Cortex of kidney (tissue), 1 donor: ENCODE measurements around the gene PRSS27.
"Not testable (repeated sequence)": the region's sequence is repeated elsewhere in the genome, so short reads cannot be mapped to it uniquely, and the experiment has no call there.

Experiments
- DNase-seq: peaks from one replicate; lab custom pipeline; 2025; lab: John Stamatoyannopoulos, UW

PRSS27 gene

GRCh38 chr16:2708290-2708639, 11.8 kb downstream of the PRSS27 start:
- no peak for DNase-seq

- DNase-seq = no peak
These were observed 12.4 kb downstream of the PRSS27 start for GRCh38 chr16:2707368-2708289.

- DNase-seq = no peak
These were observed 13.3 kb downstream of the PRSS27 start for GRCh38 chr16:2706611-2707311.

GRCh38 chr16:2706085-2706484, 13.9 kb downstream of the PRSS27 start:
- no peak for DNase-seq

GRCh38 chr16:2705351-2705750, 14.7 kb downstream of the PRSS27 start:
- no peak for DNase-seq

GRCh38 chr16:2704983-2705275, 15.1 kb downstream of the PRSS27 start:
- DNase-seq = no peak

GRCh38 chr16:2704166-2704982, 15.7 kb downstream of the PRSS27 start:
- no peak for DNase-seq

GRCh38 chr16:2702871-2703745, 16.9 kb downstream of the PRSS27 start:
- no peak for DNase-seq

GRCh38 chr16:2702438-2702825, 17.6 kb downstream of the PRSS27 start:
- no peak for DNase-seq

GRCh38 chr16:2701713-2702437, 18.1 kb downstream of the PRSS27 start:
- DNase-seq = no peak

GRCh38 chr16:2701272-2701671, 18.8 kb downstream of the PRSS27 start:
- no peak for DNase-seq

GRCh38 chr16:2700786-2701185, 19.2 kb downstream of the PRSS27 start:
- no peak for DNase-seq

- no peak for DNase-seq
These were observed 20.0 kb downstream of the PRSS27 start for GRCh38 chr16:2699791-2700600.

- DNase-seq = no peak
These were observed 20.9 kb downstream of the PRSS27 start for GRCh38 chr16:2698965-2699750.

GRCh38 chr16:2698103-2698870, 21.7 kb downstream of the PRSS27 start:
- no peak for DNase-seq

- DNase-seq = no peak
These were observed 22.5 kb downstream of the PRSS27 start for GRCh38 chr16:2697401-2697948.

- DNase-seq = not testable (repeated sequence)
These were observed 23.3 kb downstream of the PRSS27 start for GRCh38 chr16:2696601-2697250.
